WTC11 (cell line): ENCODE results near the gene CCDC28A.

Experiments
- CTCF ChIP-seq: fragments of 200-600 bp; IDR thresholded peaks from 2 replicates; pipeline ENCODE4 v1.8.0; 2022; ENCODE audit warnings: antibody characterized with exemption
- ZNF219 ChIP-seq: sonication (generic); formaldehyde crosslinking; IDR thresholded peaks from 2 replicates; pipeline ENCODE4 v1.8.0; 2023; ENCODE audit warnings: missing genetic modification reagents, mild to moderate bottlenecking, borderline replicate concordance

GRCh38 chr6:138832182-138832581 is 58.6 kb downstream of the CCDC28A start:
- TF ChIP-seq CTCF (no peak), ZNF219 (no peak)
